RPMI7951 (cell line): ENCODE results near the gene CLDN9. TPM values are rescaled to one million over a fixed set of nuclear protein-coding genes. Genes with fewer than 3 reads are reported as not detected.
"Not testable (repeated sequence)": the region's sequence is repeated elsewhere in the genome, so short reads cannot be mapped to it uniquely, and the experiment has no call there.

Experiments
- DNase-seq: peaks from one replicate; pipeline ENCODE4 v3.0.0-alpha.2; 2012; ENCODE audit warnings: low read depth
- total RNA-seq: library from RNA; depleted of rRNA; stranded (reverse); fragments of >200 nt; shearing (Covaris generic); gene quantifications from 2 replicates; pipeline ENCODE4 v1.2.3, GENCODE V29; 2014

CLDN9 gene
- total RNA-seq, 1 experiment from 2014 or later: not detected

DNA sequence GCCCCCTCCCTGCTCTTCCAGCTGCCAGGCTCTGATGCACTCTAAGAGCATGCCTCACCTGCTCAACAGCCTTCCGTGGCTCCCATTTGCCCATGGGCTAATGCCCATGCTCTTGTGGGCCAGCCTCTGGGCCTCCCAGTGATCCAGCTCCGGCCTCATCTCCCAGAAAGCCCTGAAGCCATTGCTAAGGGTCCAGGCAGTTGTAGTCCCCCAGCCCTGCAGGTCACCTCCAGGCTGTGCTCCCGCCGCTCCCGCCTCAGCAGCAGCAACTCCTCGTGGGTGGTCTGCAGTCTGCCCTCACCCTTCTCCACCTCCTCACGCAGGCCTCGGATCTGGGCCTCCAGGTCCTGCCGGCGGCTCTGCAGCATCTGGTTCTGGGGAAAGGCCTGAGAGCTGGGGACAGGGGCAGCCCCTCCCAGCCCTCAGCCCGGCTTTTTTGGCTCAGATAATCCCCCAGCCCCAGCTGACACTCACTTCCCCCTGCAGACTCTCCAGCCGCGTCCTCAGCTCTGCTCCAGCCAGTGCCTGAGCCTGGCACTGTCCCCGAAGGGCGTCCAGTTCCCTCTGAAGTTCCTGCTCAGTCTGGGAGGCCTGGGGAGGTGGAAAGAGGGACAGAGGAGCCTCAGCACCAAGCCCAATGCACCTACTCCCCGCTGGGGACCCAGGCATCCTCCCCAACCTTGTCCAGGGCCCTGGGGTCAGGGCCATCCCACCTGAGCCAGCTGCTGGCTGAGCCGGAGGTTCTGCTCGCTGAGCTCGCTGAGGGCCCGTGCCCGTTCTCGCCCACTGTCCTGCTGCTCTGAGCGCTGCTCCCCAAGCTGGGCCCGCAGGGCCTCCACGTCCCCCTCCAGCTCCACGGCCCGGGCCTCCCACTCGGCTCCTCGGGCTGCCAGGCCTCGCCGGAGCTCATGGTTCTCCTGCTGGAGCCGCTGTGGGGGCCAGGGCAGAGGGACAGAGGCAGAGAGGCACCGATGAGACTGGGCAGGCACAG is 17.8 kb downstream of the CLDN9 start:
- DNase-seq: no peak

DNA sequence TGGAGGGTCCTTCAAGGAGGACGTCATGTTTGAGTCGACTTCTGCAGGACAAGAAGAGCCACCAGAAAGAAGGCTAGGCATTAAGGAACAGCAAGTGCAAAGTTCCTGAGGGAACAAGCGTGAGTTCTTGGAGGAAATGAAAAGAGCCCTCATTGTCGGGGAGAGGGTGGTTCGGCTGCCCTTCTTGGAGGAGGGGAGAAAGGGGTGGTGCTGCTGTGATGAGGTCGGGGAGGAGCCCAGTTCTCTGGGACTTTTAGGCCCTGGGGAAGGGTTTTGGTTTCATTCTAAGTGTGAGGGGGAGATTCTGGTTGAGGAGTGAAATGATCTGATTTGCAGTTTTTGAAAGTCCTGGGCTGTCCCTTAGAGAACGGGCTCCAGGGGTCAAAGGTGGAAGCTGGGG is 19.9 kb downstream of the CLDN9 start:
- no peak for DNase-seq

GRCh38 chr16:3035289-3035971 is 22.7 kb downstream of the CLDN9 start:
- no peak for DNase-seq

GRCh38 chr16:3035972-3036725 is 23.4 kb downstream of the CLDN9 start:
- no peak for DNase-seq

- DNase-seq: no peak
Observed at GRCh38 chr16:3036726-3037315, 24.1 kb downstream of the CLDN9 start, which contains the start of gene BICDL2. Gene BICDL2 (minus strand): TSS chr16:3036944. CDS start chr16:3035496, 1,448 bp downstream.

DNA sequence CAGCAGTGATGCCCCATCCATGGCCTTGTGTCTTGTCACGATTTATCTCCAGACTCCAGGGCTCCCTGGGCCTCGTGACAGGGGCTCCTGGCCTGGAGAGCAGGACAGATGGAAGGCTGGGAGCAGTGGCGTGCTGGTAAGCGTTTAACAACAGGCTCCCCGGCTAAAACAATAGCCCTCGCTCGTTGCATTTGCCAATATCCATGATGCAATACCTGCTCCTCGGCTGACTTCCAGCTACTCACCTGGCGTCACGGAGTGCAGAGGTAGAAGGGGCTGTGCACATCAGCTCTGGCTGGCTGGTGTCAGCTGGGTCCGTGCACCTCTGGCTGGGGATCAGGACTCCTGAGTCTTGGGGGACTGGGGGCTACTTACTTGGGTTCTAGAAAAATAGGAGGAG is 25.5 kb downstream of the CLDN9 start:
- no peak for DNase-seq

- DNase-seq: no peak
Observed at GRCh38 chr16:3038896-3039295, 26.2 kb downstream of the CLDN9 start.

DNA sequence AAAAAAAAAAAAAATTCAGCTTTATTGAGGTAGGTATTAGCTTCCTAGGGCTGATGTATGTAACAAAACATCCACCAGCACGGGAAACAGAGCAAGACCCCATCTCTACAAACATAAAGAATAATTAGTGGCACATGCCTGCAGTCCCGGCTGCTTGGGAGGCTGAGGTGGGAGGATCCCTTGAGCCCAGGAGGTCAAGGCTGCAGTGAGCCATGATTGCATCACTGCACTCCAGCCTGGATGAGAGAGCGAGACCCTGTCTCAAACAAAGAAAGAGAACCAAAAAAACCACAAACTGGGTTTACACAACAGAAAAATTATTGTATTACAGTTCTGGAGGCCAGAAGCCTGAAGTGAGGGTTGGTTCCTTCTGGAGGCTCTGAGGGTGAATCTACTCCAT is 29.7 kb downstream of the CLDN9 start:
- no peak for DNase-seq

DNA sequence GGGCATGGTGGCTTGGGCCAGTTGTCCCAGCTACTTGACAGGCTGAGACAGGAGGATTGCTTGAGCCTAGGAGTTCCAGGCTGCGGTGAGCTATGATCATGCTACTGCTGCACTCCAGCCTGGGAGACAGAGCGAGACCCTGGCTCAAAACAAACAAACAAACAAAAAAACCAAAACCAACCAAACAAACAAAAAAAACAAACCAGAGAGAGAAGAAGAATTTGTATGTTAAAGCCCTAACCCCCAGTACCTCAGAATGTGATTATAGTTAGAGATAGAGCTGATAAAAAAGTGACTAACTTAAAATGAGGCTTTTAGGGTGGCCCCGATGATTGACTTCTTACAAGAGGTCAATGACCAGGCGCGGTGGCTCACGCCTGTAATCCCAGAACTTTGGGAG is 32.0 kb downstream of the CLDN9 start:
- no peak for DNase-seq

- no peak for DNase-seq
Observed at GRCh38 chr16:3045758-3046640, 33.3 kb downstream of the CLDN9 start, which contains the start of gene MMP25. Gene MMP25 (plus strand): TSS chr16:3046561. CDS start chr16:3046918, 357 bp downstream.

DNA sequence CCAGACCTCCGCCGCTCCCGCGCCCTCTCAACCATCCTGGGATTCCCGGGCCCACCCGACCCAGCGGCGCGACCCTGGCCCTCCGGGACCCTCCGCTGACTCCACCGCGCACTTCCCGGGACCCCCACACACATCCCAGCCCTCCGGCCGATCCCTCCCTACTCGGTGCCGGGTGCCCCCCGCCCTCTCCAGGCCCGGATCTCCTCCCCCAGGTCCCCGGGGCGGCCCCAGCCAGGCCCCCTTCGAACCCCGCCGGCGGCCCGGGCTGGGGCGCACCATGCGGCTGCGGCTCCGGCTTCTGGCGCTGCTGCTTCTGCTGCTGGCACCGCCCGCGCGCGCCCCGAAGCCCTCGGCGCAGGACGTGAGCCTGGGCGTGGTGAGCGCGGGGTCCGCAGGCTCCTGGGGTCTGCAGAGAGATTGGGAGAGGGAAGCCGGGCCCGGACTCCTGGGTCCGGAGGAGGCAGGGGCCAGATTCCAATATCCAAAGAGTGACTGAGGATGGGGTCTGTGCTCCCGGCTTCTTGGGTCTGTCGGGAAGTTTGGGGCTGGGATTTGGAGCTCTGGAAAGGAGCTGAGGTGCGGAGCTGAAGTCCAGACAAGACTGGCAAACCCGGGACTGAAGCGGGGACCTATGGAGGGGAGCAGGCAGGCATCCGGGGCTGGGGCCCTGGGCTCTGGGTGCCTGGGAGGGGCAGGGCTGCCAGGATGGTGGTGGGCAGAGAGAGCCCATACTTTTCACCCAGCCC is 34.1 kb downstream of the CLDN9 start:
- DNase-seq: no peak

- no peak for DNase-seq
Observed at GRCh38 chr16:3047387-3047720, 34.6 kb downstream of the CLDN9 start.

- no peak for DNase-seq
Observed at GRCh38 chr16:3049921-3050481, 37.3 kb downstream of the CLDN9 start.

DNA sequence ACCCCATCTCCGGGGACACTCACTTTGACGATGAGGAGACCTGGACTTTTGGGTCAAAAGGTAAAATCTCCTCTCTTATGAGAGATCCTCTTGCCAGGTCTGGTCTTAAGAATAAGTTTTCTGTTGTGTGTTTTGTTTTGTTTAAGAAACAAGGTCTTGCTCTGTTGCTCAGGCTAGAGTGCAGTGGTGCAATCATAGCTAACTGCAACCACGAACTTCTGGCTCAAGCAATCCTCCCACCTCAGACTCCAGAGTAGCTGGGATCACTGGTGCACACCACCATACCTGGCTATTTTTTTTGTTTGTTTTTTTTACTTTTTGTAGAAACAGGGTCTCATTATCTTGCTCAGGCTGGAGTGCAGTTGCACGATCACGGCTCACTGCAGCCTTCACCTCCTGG is 37.8 kb downstream of the CLDN9 start:
- DNase-seq: no peak

GRCh38 chr16:3051009-3051408 is 38.3 kb downstream of the CLDN9 start:
- DNase-seq: no peak

- no peak for DNase-seq
Observed at GRCh38 chr16:3051494-3051893, 38.8 kb downstream of the CLDN9 start.

GRCh38 chr16:3052571-3053329 is 40.0 kb downstream of the CLDN9 start:
- DNase-seq: not testable (repeated sequence)

DNA sequence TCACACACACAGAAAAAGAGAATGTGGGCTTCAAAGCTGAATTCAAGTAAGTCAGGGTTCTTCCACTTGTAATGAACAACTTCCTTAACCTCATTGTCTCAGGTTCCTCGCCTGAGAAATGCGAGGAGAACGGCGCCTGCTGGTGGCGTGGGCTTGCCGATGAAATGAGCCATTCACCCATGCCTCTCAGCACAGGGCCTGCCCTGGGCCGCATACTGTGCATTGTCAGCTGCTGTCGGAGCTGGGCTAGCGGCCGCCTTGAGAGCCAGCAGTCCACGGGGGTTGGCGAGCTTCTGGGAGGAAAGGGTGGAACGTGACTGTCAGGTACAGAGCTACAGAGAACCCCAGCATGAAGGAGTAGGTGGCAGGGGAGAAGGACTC is 40.6 kb downstream of the CLDN9 start:
- not testable (repeated sequence) for DNase-seq
